B cell (primary cell): Measurements from ENCODE around the gene ATP8B3. TPM values are rescaled to one million over a fixed set of nuclear protein-coding genes. Genes with fewer than 3 reads are reported as not detected.

ENCODE experiments used
- ATAC-seq: fragments of 200-7000 bp; cut with Tn5 transposase; one replicate; pipeline ENCODE4 v1.10.0; 2021; ENCODE audit warnings: low read depth, mild to moderate bottlenecking, moderate number of reproducible peaks, moderate library complexity
- CTCF ChIA-PET: fragments of 350-600 bp; sonication (Branson Sonifier 250); formaldehyde crosslinking; loops from one replicate; lab custom pipeline; 2021; ENCODE audit warnings: antibody characterized with exemption, inconsistent platforms; lab: Charles Lee
- POLR2A ChIA-PET: fragments of 350-600 bp; sonication (Branson Sonifier 250); formaldehyde crosslinking; loops from one replicate; lab custom pipeline; 2021; ENCODE audit warnings: antibody characterized with exemption; lab: Charles Lee
- DNase-seq: peaks from one replicate; pipeline ENCODE4 v3.0.0; 2013
- H2AFZ ChIP-seq: 2 replicates; pipeline ENCODE4 v1.6.1; 2012; ENCODE audit warnings: mild to moderate bottlenecking, low read depth, low read length; ENCODE audit not compliant: insufficient read depth, poor library complexity, severe bottlenecking
- H3K27ac ChIP-seq, 2 donors: 1 replicate in 1 of 2; 2 replicates in 1 of 2; pipeline ENCODE4 v1.5.1; 2012 to 2013; ENCODE audit warnings: low read length in 2 of 2, mild to moderate bottlenecking in 2 of 2, moderate library complexity in 1 of 2
- H3K27me3 ChIP-seq, 4 experiments: fragments of 200-600 bp in 1 of 4; sonication (generic) in 1 of 4; replicated peaks in 1 of 4; 1 replicate in 2 of 4; 2 replicates in 2 of 4; pipeline versions ENCODE4 v1.6.1 to v1.7.0; 2013 to 2016; ENCODE audit warnings: low read length in 3 of 4, mild to moderate bottlenecking in 2 of 4, mixed read lengths in 1 of 4, moderate library complexity in 1 of 4; ENCODE audit not compliant: insufficient read depth in 4 of 4, control insufficient read depth in 3 of 4; ENCODE audit errors: control extremely low read depth in 1 of 4
- H3K36me3 ChIP-seq, 2 experiments: replicated peaks in 1 of 2; 1 replicate in 1 of 2; 2 replicates in 1 of 2; pipeline versions ENCODE4 v1.6.1 to v1.7.1; 2013; ENCODE audit warnings: low read length in 1 of 2; ENCODE audit not compliant: insufficient read depth in 2 of 2, control insufficient read depth in 1 of 2; ENCODE audit errors: control extremely low read depth in 1 of 2, extremely low read depth in 1 of 2
- H3K4me1 ChIP-seq, 2 donors: fragments of 200-600 bp in 1 of 2; sonication (generic) in 1 of 2; 1 replicate in 1 of 2; 2 replicates in 1 of 2; pipeline versions ENCODE4 v1.5.1 to v1.6.1; 2013 to 2017; ENCODE audit warnings: low read length in 2 of 2; ENCODE audit not compliant: control insufficient read depth in 2 of 2, insufficient read depth in 2 of 2
- H3K4me2 ChIP-seq: replicated peaks from 2 replicates; pipeline ENCODE3; 2012; ENCODE audit warnings: mild to moderate bottlenecking, low read depth, low read length; ENCODE audit not compliant: poor library complexity, severe bottlenecking
- H3K4me3 ChIP-seq, 5 experiments: fragments of 200-600 bp in 1 of 5; sonication (generic) in 1 of 5; 1 replicate in 3 of 5; 2 replicates in 2 of 5; pipeline versions ENCODE4 v1.5.1 to v1.7.0; 2011 to 2016; ENCODE audit warnings: low read length in 4 of 5, mild to moderate bottlenecking in 4 of 5, low read depth in 2 of 5, control low read depth in 1 of 5, moderate library complexity in 1 of 5; ENCODE audit not compliant: insufficient read depth in 1 of 5; ENCODE audit errors: control extremely low read depth in 1 of 5, extremely low read depth in 1 of 5
- H3K79me2 ChIP-seq: fragments of 200-600 bp; sonication (generic); one replicate; pipeline ENCODE4 v1.6.0; 2016; ENCODE audit warnings: low read length; ENCODE audit not compliant: control insufficient read depth, insufficient read depth
- H3K9ac ChIP-seq: fragments of 200-600 bp; sonication (generic); 2 replicates; pipeline ENCODE4 v1.6.1; 2017; ENCODE audit warnings: mild to moderate bottlenecking, low read length, moderate library complexity
- H3K9me3 ChIP-seq, 3 donors: one replicate each; pipeline versions ENCODE4 v1.6.1 to v1.7.1; 2013; ENCODE audit warnings: low read length in 2 of 3; ENCODE audit not compliant: control insufficient read depth in 2 of 3, insufficient read depth in 1 of 3; ENCODE audit errors: control extremely low read depth in 1 of 3
- H4K20me1 ChIP-seq: 2 replicates; pipeline ENCODE4 v1.6.0; 2012; ENCODE audit warnings: mild to moderate bottlenecking, low read length; ENCODE audit not compliant: insufficient read depth, control insufficient read depth, poor library complexity, severe bottlenecking
- H3K27ac Mint-ChIP-seq: one replicate; pipeline ENCODE4 v1.8.0; 2021; ENCODE audit warnings: mixed read lengths
- H3K27me3 Mint-ChIP-seq: one replicate; pipeline ENCODE4 v1.8.0; 2021; ENCODE audit warnings: mixed read lengths
- H3K4me1 Mint-ChIP-seq: one replicate; pipeline ENCODE4 v1.8.0; 2021; ENCODE audit warnings: mixed read lengths
- H3K4me3 Mint-ChIP-seq: one replicate; pipeline ENCODE4 v1.8.0; 2021; ENCODE audit warnings: mixed read lengths
- H3K9me3 Mint-ChIP-seq: one replicate; pipeline ENCODE4 v1.8.0; 2022; ENCODE audit warnings: mixed read lengths; ENCODE audit not compliant: insufficient read depth
- EZH2 ChIP-seq: IDR thresholded peaks from 2 replicates; pipeline ENCODE4 v1.6.1; 2012; ENCODE audit warnings: borderline replicate concordance, low read depth, mild to moderate bottlenecking, moderate library complexity, low read length; ENCODE audit not compliant: insufficient read depth, poor library complexity, severe bottlenecking
- WGBS: methylation state at CpG from one replicate; pipeline ENCODE4 v1.1.5; 2013; ENCODE audit warnings: missing lambda C conversion rate; ENCODE audit not compliant: insufficient coverage; 5-methylcytosine and 5-hydroxymethylcytosine counted together
- intact Hi-C: fragments of 100-400 bp; cut with micrococcal nuclease; formaldehyde crosslinking; loops from one replicate; pipeline ENCODE4 v1.10.0; 2022
- polyA plus RNA-seq: library from polyadenylated mRNA; depleted of rRNA; stranded (reverse); fragments of >200 nt; gene quantifications from 2 replicates; pipeline ENCODE4 v1.2.3, GENCODE V29; 2012
- total RNA-seq, 2 donors: library from RNA; stranded (reverse); fragments of 120-200 nt in 1 of 2; gene quantifications; 1 replicate in 1 of 2; 2 replicates in 1 of 2; pipeline versions ENCODE4 v1.2.3 to v1.2.4, GENCODE V29; 2013 to 2022
- TF ChIP-seq, protein P1 (sequence below): fragments of 200-600 bp; IDR thresholded peaks from one replicate; pipeline ENCODE4 v1.8.0; 2022; ENCODE audit warnings: antibody characterized with exemption, mild to moderate bottlenecking

Gene ATP8B3
- total and polyA plus RNA-seq, 2 donors (not counting 1 experiment from before 2014, with no cell fraction given) = 0.89 to 5.1 TPM

GRCh38 chr19:1774989-1775772, 36.9 kb downstream of the ATP8B3 start:
- H3K27ac Mint-ChIP-seq = no peak overlapping the region

DNA sequence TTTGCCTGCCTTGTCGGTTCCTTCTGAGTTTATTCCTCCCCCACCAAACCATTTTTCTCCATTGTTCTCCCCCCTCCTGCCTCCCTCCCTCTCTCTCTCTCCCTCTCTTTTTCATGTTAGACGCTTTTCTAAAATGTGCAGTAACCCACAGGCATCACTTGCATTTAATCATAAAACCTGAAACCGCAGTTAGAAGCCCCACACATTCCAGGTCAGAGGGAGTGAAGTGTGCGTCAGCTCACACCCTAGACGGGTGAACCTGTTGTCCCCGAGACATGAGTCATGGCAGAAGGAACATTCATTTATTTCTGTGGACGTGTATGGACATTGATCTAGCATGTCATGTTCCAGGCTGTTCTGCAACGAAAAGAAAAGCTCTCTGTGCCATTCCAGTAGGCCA, 38.9 kb downstream of the ATP8B3 start:
- WGBS = 77% methylated on average over 8 of the region's 8 CpGs
- TF ChIP-seq EZH2 = no peak
- TF ChIP-seq, protein P1, sequence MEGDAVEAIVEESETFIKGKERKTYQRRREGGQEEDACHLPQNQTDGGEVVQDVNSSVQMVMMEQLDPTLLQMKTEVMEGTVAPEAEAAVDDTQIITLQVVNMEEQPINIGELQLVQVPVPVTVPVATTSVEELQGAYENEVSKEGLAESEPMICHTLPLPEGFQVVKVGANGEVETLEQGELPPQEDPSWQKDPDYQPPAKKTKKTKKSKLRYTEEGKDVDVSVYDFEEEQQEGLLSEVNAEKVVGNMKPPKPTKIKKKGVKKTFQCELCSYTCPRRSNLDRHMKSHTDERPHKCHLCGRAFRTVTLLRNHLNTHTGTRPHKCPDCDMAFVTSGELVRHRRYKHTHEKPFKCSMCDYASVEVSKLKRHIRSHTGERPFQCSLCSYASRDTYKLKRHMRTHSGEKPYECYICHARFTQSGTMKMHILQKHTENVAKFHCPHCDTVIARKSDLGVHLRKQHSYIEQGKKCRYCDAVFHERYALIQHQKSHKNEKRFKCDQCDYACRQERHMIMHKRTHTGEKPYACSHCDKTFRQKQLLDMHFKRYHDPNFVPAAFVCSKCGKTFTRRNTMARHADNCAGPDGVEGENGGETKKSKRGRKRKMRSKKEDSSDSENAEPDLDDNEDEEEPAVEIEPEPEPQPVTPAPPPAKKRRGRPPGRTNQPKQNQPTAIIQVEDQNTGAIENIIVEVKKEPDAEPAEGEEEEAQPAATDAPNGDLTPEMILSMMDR = no peak

More at GRCh38 chr19:1774989-1775772, 36.9 kb downstream of the ATP8B3 start:
- peaks cover 5% of the 10 kb centered on the region for H3K4me1 Mint-ChIP-seq
- ChIA-PET CTCF (no interaction called here), POLR2A (no interaction called here)
- peaks cover 0 to 59% (median 14%) of the 10 kb centered on the region in 3 donors for H3K9me3 ChIP-seq
- peaks cover 67% of the 10 kb centered on the region for H3K27me3 Mint-ChIP-seq
- H3K36me3 ChIP-seq = no peaks in the 10 kb centered on the region
- H3K79me2 ChIP-seq = no peaks in the 10 kb centered on the region
- no peak overlapping the region for H3K4me3 Mint-ChIP-seq
- no peaks in the 10 kb centered on the region for H4K20me1 ChIP-seq
- no peak overlapping the region for H3K4me2 ChIP-seq
- no peak overlapping the region for H3K9ac ChIP-seq
- no peak overlapping the region for H3K27ac ChIP-seq
- H3K27me3 ChIP-seq = peaks cover 0 to 82% (median 54%) of the 10 kb centered on the region in 4 experiments
- peaks cover 7 to 17% of the 10 kb centered on the region in 2 donors for H3K4me1 ChIP-seq
- WGBS = 17% methylated on average over 50 of the region's 59 CpGs
- intact Hi-C loops = no loop called here
- no peak overlapping the region for H2AFZ ChIP-seq
- TF ChIP-seq, protein P1 = peak; percentile 42
- TF ChIP-seq EZH2 = no peak
- DNase-seq (peak; percentile 45), ATAC-seq (no peak)
- no peak overlapping the region for H3K4me3 ChIP-seq
- H3K9me3 Mint-ChIP-seq = peaks cover 3% of the 10 kb centered on the region

More for the DNA sequence above, 38.9 kb downstream of the ATP8B3 start:
- no peak overlapping the region for H3K9ac ChIP-seq
- DNase-seq (no peak), ATAC-seq (no peak)
- intact Hi-C loops = no loop called here
- Mint-ChIP-seq H3K4me3 (no peak overlapping the region), H3K9me3 (peaks cover 3% of the 10 kb centered on the region), H3K4me1 (peaks cover 5% of the 10 kb centered on the region), H3K27ac (no peak overlapping the region), H3K27me3 (peaks cover 66% of the 10 kb centered on the region)
- H3K27me3 ChIP-seq = peaks cover 0 to 81% (median 58%) of the 10 kb centered on the region in 4 experiments
- H4K20me1 ChIP-seq = no peaks in the 10 kb centered on the region
- H3K79me2 ChIP-seq = no peaks in the 10 kb centered on the region
- no peaks in the 10 kb centered on the region for H3K36me3 ChIP-seq
- peaks cover 0 to 69% (median 14%) of the 10 kb centered on the region in 3 donors for H3K9me3 ChIP-seq
- no peak overlapping the region for H3K4me3 ChIP-seq
- POLR2A ChIA-PET = no interaction called here
- peaks cover 7 to 28% of the 10 kb centered on the region in 2 donors for H3K4me1 ChIP-seq
- H2AFZ ChIP-seq = no peak overlapping the region
- H3K27ac ChIP-seq = no peak overlapping the region
- CTCF ChIA-PET = interaction anchor here (0.7 to 4.9 kb wide), 2 partner anchors 104 to 227 kb away, joined by 3 to 38 read pairs; no protein-coding TSS in a partner anchor
- H3K4me2 ChIP-seq = no peak overlapping the region
